Panc1 (cell line): ENCODE data around the gene PLEKHM2.

Experiments
- SIN3A ChIP-seq: IDR thresholded peaks from 2 replicates; pipeline ENCODE4 v1.6.1; 2012; ENCODE audit warnings: low read depth, mild to moderate bottlenecking, low read length, moderate library complexity, borderline replicate concordance; ENCODE audit not compliant: insufficient read depth
- TCF7L2 ChIP-seq: IDR thresholded peaks from 2 replicates; pipeline ENCODE4 v1.6.1; 2011; ENCODE audit warnings: mild to moderate bottlenecking, low read depth, low read length, inconsistent platforms
- TF ChIP-seq, protein P1 (sequence below): fragments of 450-650 bp; IDR thresholded peaks from 2 replicates; pipeline ENCODE4 v1.5.1; 2017; ENCODE audit warnings: mild to moderate bottlenecking

DNA sequence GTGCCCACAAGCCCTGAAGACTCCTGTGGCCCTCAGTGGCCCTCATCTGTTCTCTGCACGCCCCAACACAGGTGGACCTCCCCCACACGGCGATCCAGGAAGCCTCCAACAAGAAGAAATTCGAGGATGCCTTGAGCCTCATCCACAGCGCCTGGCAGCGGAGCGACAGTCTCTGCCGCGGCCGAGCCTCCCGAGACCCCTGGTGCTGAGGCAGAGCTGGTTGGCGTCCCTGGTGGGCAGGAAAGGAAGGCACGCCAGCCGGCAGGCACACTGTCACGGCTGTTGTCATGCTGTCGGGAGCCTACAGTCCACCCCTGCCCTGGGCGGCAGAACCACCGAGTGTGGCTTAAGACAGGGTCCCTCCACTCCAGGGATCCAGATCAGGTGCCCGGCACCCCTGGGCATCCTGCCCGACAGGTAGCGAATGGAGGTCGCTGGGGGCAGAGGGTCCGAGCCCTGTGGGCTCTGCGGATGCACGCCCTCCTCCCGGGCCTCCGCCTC is 49.7 kb downstream of the PLEKHM2 start:
- TF ChIP-seq, protein P1, sequence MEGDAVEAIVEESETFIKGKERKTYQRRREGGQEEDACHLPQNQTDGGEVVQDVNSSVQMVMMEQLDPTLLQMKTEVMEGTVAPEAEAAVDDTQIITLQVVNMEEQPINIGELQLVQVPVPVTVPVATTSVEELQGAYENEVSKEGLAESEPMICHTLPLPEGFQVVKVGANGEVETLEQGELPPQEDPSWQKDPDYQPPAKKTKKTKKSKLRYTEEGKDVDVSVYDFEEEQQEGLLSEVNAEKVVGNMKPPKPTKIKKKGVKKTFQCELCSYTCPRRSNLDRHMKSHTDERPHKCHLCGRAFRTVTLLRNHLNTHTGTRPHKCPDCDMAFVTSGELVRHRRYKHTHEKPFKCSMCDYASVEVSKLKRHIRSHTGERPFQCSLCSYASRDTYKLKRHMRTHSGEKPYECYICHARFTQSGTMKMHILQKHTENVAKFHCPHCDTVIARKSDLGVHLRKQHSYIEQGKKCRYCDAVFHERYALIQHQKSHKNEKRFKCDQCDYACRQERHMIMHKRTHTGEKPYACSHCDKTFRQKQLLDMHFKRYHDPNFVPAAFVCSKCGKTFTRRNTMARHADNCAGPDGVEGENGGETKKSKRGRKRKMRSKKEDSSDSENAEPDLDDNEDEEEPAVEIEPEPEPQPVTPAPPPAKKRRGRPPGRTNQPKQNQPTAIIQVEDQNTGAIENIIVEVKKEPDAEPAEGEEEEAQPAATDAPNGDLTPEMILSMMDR, result no peak
- no peak for TF ChIP-seq SIN3A
- no peak for TF ChIP-seq TCF7L2
